ENCODE data around the gene LHX4. TPM values are rescaled to one million over a fixed set of nuclear protein-coding genes. Genes with fewer than 3 reads are reported as not detected.

Gene LHX4
- total and polyA plus RNA-seq, 10 of the 15 experiments (the other 5 are each of a cell fraction or from before 2014, with no cell fraction given), result 0.05 to 0.80 (median 0.32) TPM; not detected in 6

DNA sequence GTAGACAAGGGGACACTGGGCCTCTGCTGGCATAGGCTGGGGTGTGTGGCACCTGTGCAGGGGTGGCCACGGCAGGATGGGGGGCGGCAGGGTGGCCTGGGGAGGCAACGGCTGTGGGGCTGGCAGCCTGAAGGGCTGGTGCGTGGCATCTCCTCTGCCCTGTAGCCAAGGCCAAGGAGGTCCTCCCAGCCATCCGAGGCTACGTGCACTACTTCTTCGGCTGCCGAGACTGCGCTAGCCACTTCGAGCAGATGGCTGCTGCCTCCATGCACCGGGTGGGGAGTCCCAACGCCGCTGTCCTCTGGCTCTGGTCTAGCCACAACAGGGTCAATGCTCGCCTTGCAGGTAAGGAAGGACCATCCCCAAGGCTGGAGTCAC is 36.0 kb upstream of the LHX4 start:
- intact Hi-C loops (cut with micrococcal nuclease; ENCODE audit: unreplicated experiment) (no loop called here), in situ Hi-C loops (cut with MboI) (no loop called here)
- Histone ChIP-seq H3K4me2 (ENCODE audit: control insufficient read depth, insufficient read depth) (no peak overlapping the region), H3K36me3 (ENCODE audit: control insufficient read depth in 2 of 2, insufficient read depth in 2 of 2, low read length in 1 of 2) (peaks cover 0 to 12% of the 10 kb centered on the region in 2 experiments; a peak in 3 of 4 replicates), H3K4me1 (ENCODE audit: control insufficient read depth, insufficient read depth, low read length) (no peaks in the 10 kb centered on the region), H3K4me3 (no peak overlapping the region), H3K27me3 (replicated peaks in 1 of 2; ENCODE audit: control insufficient read depth in 2 of 2, insufficient read depth in 2 of 2, low read length in 1 of 2) (no peaks in the 10 kb centered on the region), H3K27ac (ENCODE audit: control insufficient read depth, insufficient read depth) (no peak overlapping the region), H2AFZ (ENCODE audit: control insufficient read depth, low read depth, low read length) (no peak overlapping the region), H3K79me2 (ENCODE audit: control insufficient read depth, insufficient read depth, low read length) (no peaks in the 10 kb centered on the region), H3K9me3 (replicated peaks; ENCODE audit: control insufficient read depth, insufficient read depth, low read length) (no peaks in the 10 kb centered on the region), H4K20me1 (ENCODE audit: control insufficient read depth, insufficient read depth) (no peaks in the 10 kb centered on the region), H3K9ac (ENCODE audit: control insufficient read depth, insufficient read depth, low read length) (no peak overlapping the region)
- CTCF ChIA-PET, result no interaction called here
- WGBS (ENCODE audit: insufficient coverage, insufficient replicate concordance, low lambda C conversion rate, missing lambda C conversion rate), result 80% methylated on average over 10 of the region's 14 CpGs
- SMC1A ChIA-PET (ENCODE audit: uncharacterized antibody, unreplicated experiment), result no interaction called here
- TF ChIP-seq STAT1 (conservative IDR thresholded peaks at IDR 0.05) (no peak), SMAD1 (IDR thresholded peaks at IDR 0.05; ENCODE audit: low read depth, partially characterized antibody) (no peak), SPI1 (IDR thresholded peaks at IDR 0.05; ENCODE audit: borderline replicate concordance, insufficient read depth, low read depth, low read length) (no peak), KLF5 (IDR thresholded peaks at IDR 0.05; ENCODE audit: partially characterized antibody) (no peak), ZNF274 (IDR thresholded peaks at IDR 0.05; ENCODE audit: insufficient read depth, insufficient read length) (no peak), CREB1 (IDR thresholded peaks at IDR 0.05; ENCODE audit: low read depth) (no peak), NR2C1 (IDR thresholded peaks at IDR 0.05) (no peak), SREBF1 (IDR thresholded peaks at IDR 0.05; ENCODE audit: low read length) (no peak), EED (IDR thresholded peaks at IDR 0.05; ENCODE audit: low read depth) (no peak), MXI1 (IDR thresholded peaks at IDR 0.05; ENCODE audit: low read depth, low read length) (no peak)
- ATAC-seq (no peak), DNase-seq (ENCODE audit: low read depth, low spot score) (no peak), FAIRE-seq (no peak)
- RAD21 ChIA-PET (ENCODE audit: unreplicated experiment), result no interaction called here
- no TSS peak for BruUV-seq (replicated peaks)
- POLR2A ChIA-PET, result no interaction called here
